GM19025 (cell line): ENCODE results near the gene PHF19.

ENCODE experiments used
- ATAC-seq: cut with Tn5 transposase; IDR thresholded peaks from one replicate; pipeline ENCODE4 v1.9.1; 2021; ENCODE audit warnings: mild to moderate bottlenecking, low read depth, moderate library complexity; ENCODE audit not compliant: unreplicated experiment

PHF19 gene

DNA sequence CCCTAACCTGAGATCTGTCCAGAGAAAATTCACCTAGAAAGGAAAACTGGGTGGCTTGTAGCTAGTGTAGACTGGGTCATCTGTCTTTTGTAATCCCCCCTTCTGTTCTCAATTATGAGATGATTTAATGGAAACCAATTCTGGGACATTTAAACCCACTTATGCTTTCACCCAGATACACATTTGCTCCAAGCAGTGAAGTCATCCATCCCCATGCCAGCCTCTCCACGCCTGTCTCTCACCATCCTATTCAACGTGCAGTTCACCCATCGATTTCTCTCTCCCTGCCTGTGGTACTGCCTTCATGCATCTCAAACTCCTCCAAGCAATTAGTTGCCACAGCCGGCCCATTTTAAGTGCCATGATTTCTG, 1.8 kb downstream of the PHF19 start:
- ATAC-seq: no peak

GRCh38 chr9:120874226-120875194, 2.5 kb downstream of the PHF19 start:
- no peak for ATAC-seq

DNA sequence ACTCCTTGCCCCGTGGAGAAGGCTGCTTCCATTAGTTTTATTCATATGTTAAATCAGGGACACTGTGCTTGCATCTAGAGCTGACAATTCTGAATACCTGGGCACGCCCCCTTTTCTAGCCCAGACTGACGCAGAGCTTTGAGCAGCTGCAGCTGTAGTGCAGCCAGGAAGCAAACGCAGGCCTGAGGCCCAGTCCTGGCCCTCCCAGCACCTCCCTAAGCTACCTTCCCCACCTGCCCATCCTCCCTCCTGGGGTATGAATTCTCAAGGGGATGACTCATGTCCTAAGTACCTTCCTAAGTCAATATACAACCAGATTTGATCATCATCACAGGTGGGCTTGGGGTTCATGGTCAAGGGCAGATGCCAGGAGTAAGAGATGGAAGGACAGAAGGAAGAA, 3.5 kb downstream of the PHF19 start:
- no peak for ATAC-seq

GRCh38 chr9:120872791-120873502, 4.0 kb downstream of the PHF19 start:
- ATAC-seq: no peak

DNA sequence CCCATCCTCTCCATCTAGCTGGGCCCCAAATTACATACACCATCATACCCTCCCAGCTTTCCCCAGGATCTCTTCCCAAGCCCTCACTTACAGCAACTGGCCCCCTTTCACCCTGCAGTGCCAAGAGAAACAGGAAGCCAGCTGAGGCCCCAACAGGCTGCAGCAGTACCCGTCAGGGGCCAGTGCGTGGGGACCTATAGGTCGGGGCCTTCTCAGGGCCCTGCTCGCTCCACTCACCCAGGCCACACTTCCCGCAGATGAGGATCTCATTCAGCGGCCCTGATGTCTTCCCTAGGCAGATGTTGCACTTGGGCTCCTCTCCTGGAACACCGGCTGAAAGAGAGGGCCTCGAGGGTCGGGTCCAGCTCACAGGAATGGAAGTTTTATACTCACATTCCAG, 6.8 kb downstream of the PHF19 start:
- no peak for ATAC-seq

- no peak for ATAC-seq
Observed at GRCh38 chr9:120869726-120870125, 7.3 kb downstream of the PHF19 start.

- no peak for ATAC-seq
Observed at GRCh38 chr9:120869360-120869687, 7.7 kb downstream of the PHF19 start.

- ATAC-seq: peak; percentile 90
Observed at GRCh38 chr9:120868676-120869359, 8.2 kb downstream of the PHF19 start.

- ATAC-seq: no peak
Observed at GRCh38 chr9:120868339-120868675, 8.7 kb downstream of the PHF19 start.

DNA sequence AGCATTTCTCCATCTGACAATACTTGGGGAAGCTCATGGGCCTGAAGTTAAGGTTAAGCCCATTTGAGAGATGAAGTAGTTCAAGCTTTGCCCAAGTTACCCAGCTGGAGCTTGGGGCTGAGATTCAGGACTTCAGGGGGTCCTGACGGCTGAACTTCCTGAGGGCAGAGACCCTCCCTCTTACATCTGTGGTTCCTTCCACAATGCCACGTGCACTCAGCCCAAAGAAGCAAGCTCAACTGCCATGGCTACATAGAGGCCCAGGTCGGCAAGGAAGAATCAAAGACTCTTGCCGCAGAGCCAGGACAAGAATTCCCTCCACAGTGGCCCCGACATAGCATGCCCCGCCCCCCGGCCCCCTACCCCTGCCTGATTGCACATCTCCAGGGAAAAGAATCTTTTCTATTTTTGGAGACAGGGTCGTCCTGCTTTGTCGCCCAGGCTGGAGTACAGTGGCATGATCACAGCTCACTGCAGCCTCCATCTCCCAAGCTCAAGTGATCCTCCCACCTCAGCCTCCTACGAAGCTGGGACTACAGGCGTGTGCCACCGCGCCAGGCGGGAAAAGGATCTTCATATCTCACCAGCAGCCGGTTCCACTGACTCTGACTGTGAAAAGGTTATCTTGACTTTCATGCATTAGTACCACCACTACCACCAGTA, 9.2 kb downstream of the PHF19 start:
- no peak for ATAC-seq

- no peak for ATAC-seq
Observed at GRCh38 chr9:120866651-120867050, 10.3 kb downstream of the PHF19 start.

DNA sequence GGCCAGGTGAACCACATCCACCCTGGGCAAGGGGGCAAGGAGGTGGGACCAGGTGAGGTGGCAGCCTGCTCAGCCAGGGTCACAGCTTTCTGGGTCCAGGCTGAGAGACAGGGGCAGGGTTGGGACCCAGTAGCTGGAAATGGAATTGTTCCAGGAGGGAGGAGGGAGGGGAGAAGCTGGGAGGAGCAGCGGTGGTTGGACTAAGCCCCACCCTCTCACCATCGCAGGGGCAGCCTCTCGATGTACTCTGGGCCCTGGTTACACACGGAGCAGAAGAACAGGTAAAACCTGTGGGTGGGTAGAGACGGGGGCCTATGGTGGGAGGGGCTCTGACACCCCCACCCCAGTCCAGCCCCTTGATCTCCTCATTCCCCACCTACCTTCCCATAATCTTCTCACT, 11.2 kb downstream of the PHF19 start:
- no peak for ATAC-seq

DNA sequence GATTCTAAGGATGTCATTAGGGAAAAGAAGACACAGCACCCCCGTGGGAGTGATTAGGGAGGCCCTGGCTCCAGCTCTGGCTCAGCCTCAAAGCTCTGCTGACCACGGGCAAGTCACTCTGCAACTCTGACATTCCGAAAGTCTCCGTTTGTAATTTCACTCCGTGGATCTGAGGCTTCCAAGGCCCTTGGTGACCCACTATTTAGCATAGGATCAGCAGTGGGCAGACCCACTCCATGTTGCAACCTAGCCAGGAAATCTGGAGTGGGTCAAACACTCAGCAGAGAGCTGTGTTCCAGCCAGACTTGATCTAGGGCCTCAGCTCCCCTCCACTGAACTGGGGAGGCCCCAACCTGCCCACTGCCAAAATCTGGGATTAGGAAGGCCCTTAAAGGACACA, 11.8 kb downstream of the PHF19 start:
- no peak for ATAC-seq

- no peak for ATAC-seq
Observed at GRCh38 chr9:120864719-120865118, 12.3 kb downstream of the PHF19 start.

DNA sequence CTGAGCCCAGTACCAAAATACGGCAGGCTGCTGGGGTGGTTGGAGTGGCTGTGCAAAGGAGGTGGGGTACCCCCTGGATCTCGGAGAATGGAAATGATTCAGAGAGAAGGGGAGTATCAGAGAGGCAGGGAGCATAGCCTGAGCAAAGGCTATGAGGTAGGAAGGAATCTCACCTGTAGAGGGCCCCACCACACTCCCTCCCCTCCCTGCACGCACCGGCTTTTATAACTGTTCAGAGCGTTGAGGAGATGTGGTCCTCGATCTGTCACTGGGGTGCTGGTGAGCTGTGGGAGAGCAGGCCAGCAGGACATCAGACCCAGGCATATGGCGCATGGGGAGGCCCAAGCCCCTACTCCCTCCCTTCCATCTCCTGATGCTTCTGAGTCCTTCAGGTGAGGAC, 13.2 kb downstream of the PHF19 start:
- ATAC-seq: no peak

DNA sequence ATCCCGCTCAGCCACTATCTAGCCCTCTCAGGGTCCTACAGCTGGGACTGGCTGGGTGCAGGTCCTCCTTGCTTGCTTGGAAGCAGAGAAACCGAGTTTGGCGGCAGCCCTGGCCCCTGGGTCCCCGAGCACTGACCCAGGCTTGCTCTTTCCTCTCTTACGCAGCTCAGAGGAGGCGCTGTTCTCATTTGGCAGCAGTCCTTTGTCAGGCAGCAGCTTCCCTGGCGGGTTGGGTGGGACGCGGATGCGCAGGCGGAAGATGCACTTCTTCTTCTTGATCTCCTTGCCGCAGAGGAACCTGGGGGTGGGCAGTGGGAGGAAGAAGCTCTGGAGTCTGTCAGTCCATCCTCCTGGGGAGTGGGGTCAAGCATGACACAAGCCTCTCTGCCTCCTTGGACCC, 14.5 kb downstream of the PHF19 start:
- no peak for ATAC-seq

DNA sequence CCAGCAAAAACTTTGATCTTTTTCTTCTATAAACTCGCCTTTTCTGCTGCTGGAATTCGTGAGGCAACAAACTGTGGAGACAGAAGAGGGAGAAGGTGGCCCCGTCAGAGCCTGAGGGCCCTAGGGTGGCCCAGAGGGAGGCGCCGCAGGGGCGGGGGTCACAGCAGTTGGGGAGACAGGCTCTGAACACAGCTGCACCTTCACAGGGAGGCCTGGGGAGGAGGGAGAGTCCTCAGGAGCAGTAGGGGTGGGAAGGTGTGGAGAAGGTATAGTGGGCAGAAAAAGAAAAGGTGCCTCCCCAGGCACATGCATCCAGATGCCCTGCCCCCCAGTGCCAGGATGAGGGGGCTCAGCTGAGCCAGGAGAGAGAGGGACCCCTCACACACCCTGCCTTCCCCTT, 15.1 kb downstream of the PHF19 start:
- no peak for ATAC-seq

DNA sequence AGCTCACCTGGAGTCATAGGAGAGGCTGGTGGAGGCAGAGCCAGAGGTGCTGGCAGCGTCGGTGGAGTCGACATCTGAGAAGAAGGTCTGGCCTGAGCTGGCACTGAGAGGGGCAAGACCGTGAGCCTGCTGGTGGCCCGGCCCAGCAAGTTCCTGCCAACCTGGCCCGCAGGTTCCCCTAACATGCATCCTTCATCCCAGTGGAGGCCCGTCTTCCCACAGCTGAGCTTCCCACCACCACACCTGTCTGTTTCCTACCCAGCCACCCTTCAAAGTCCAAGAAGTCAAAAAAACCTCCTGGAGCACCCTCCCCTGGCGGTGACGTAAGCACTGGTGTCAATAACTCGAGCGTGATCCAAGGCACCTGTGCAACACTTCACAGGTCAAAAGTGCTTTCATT, 16.9 kb downstream of the PHF19 start:
- ATAC-seq: no peak

DNA sequence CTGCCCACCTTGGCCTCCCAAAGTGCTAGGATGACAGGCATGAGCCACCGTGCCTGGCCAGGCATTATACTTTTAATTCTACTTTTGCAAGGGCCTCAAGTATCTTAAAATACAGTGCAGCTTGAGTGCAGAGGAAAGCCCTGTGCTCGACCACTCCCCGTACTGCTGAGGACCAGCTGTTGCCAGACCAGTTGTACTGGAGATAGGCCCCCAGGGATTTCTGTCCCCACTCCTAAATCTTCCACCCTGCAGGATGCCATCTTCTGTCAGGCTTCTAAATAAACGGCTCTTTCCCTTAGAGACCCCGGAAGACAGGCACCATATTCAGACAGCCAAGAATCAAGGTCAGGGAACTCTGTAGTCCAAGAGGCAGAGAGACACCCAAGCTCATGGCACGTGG, 17.6 kb downstream of the PHF19 start:
- ATAC-seq: no peak

GRCh38 chr9:120857902-120858301, 19.1 kb downstream of the PHF19 start:
- ATAC-seq: no peak

GRCh38 chr9:120857481-120857880, 19.5 kb downstream of the PHF19 start:
- no peak for ATAC-seq
